Forelimb muscle (tissue), 1 donor: ENCODE results near the gene EXOC3L1. TPM values are rescaled to one million over a fixed set of nuclear protein-coding genes. Genes with fewer than 3 reads are reported as not detected.

Source experiments
- DNase-seq: peaks from one replicate; pipeline ENCODE4 v3.0.0-alpha.2; 2013; ENCODE audit warnings: low read depth
- polyA plus RNA-seq: library from polyadenylated mRNA; unstranded; fragments of 120-200 nt; gene quantifications from one replicate; pipeline ENCODE4 v1.2.1, GENCODE V29; 2013; ENCODE audit not compliant: insufficient read length

The EXOC3L1 gene
- polyA plus RNA-seq, 1 donor: 12.9 TPM

DNA sequence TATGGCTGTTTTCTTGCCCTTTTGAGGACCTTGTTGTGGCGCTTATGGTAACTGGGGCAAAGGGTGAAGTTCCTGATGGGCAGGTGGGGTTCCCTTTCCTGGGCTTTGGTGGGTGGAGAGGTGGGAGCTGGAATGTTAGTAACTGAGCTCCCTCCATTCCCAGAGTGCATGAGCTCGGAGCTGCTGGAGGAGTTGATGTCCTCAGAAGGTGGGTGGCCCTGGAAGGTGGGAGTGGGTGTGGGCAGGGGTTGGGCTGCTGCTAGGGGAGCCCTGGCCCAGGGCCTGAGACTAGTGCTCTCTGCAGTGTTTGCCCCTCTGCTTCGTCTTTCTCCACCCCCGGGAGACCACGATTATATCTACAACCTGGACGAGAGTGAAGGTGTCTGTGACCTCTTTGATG, 7.8 kb upstream of the EXOC3L1 start:
- no peak for DNase-seq

DNA sequence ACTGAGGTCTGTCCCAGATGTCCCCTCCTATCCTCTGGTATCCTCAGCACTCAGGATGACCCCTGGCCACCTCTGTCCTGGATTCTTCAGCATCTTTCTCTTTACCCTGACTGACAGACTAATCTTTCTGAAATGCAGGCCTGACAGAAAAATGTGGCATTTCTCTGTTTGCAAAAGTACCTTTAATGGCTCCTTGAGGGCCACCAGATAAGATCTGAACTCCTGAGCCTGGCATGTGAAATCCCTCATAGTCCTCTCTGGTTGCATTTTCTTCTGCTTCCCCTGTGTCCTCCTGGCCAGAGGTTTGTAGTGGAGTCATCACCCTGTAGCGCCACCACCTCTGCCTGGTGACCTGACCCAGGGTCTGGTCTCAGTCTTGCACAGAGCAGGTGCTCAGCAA, 6.9 kb upstream of the EXOC3L1 start:
- no peak for DNase-seq

DNA sequence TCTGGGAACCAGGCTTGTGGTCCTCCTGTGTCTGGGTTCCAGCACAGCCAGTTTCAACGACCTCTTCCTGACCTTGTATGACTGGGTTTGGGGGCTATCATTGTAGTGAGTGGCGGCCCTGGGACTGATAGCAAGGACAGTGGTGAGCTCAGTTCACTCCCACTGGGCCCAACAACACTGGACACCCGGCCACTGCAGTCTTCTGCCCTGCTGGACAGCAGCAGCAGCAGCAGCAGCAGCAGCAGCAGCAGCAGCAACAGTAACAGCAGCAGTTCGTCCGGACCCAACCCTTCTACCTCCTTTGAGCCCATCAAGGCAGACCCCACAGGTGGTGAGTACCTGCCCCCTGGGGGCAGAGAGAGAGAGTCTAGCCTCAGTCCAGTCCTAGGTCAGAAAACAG, 5.7 kb upstream of the EXOC3L1 start:
- DNase-seq: no peak

DNA sequence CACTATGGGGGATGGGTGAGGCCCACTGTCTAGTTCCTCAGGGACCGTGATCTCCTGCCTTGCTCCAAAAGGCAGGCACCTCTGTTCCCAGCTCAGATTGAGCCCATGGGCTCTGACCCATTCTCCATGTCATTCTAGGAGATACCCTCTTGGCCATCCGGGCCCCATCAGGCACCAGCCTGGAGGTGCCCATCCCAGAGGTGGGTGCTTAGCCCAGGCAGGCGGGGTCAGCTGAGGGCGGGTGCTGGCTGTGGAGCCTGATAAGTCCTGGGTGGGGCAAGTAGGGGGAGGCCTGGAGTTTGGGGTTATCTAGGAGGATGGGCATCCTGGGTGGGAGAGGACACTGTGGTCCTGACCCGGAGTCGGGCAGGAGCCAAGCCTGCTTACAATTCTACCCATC, 4.3 kb upstream of the EXOC3L1 start:
- no peak for DNase-seq

DNA sequence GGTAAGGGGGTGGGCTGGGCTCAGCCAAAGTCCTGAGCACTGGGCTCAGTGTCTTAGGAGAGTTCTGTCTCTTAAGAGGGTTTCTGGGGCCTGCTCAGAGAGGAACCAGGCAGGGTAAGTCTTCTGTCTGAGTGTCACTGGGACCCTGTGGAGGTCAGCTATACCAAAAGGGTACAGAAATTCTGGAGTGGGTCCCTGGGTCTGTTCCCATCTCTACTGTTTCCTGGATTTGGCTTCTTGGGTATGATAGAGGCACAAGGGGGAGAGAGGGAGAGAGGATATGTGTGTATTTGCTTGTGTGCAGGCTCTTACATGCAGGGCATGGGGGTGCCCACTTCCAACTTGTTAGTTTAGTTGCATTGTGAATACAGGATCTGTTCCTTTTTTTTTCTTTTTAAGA, 3.6 kb upstream of the EXOC3L1 start:
- DNase-seq: no peak

DNA sequence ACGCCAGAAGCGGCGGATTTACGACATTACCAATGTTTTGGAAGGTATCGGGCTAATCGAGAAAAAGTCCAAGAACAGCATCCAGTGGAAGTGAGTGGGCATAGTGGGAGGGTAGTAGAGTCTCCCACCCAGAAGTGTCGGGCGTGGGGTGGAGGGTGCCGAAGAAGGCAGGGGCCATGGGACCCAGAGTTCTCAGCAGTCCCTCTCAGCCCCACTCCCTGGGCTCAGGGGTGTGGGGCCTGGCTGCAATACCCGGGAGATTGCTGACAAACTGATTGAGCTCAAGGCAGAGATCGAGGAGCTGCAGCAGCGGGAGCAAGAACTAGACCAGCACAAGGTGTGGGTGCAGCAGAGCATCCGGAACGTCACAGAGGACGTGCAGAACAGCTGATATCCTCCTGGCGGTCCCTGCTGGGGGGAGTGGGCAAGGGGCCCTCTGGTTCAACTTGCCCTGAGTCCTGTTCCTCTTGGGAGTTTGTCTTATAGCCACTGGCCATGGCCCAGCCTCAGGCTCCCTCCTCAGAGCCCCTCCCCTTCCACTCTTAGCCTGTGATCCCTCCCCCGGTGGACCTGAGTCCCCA, 2.9 kb upstream of the EXOC3L1 start:
- no peak for DNase-seq

DNA sequence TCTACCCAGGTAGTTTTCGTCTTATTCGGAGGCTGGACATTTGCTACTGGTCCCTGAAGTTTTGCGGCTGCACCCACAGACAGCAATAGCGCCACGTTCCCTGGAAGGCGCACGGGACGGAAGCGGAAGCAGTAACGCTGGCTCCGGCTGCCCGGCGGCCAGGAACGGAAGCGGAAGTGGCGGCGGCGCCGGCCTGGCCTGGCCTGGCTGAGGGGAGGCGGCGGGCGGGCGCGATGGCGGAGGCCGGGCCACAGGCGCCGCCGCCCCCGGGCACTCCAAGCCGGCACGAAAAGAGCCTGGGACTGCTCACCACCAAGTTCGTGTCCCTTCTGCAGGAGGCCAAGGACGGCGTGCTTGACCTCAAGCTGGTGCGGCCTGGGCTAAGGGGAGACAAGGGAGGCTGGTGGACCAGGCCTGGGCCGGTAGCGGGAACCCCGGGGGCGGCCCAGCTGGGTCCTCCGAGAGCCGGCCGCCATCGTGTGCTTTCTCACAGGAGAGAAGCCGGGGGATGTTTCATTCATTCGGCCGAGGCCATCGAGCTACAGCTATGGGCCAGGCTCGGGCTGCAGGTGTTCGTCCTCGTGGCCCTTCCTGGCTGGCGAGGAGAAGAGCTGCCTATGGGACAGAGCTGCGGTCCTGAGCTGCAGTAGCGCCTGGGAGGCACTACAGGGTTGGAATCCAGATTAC, 2.2 kb upstream of the EXOC3L1 start, which contains the start of gene E2F4:
Gene E2F4 (plus strand): TSS at position 161 of the 687 bp plus-strand sequence. CDS start 73 bp downstream, at position 234.
- peak; percentile 76 for DNase-seq

DNA sequence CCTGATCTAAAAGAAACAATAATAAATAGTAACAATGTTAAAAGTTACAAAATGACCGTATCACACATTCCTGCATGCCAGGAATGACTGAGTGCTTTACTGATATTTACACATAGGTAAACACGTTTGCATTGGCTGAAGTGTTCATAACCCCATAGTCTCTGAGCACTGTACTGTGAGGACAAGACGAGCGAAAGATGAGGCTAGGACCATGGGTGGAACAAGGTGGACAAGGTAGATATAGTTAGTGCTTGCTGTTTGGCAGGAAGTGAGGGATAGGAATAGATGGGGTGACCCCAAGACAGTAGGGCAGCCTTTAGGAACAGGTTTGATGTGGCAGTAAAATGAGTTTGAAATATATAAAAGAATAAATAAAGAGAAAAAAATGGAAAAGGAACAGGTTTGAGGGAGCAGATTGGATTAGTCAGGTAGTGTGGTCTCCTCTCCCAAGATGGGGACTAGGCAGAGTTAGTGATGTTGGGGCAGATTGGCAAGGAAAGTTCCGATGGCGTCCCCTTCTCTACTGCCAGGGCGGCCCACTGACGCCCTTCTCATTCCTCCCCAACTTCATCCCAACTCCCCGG, 1.6 kb upstream of the EXOC3L1 start:
- no peak for DNase-seq

DNA sequence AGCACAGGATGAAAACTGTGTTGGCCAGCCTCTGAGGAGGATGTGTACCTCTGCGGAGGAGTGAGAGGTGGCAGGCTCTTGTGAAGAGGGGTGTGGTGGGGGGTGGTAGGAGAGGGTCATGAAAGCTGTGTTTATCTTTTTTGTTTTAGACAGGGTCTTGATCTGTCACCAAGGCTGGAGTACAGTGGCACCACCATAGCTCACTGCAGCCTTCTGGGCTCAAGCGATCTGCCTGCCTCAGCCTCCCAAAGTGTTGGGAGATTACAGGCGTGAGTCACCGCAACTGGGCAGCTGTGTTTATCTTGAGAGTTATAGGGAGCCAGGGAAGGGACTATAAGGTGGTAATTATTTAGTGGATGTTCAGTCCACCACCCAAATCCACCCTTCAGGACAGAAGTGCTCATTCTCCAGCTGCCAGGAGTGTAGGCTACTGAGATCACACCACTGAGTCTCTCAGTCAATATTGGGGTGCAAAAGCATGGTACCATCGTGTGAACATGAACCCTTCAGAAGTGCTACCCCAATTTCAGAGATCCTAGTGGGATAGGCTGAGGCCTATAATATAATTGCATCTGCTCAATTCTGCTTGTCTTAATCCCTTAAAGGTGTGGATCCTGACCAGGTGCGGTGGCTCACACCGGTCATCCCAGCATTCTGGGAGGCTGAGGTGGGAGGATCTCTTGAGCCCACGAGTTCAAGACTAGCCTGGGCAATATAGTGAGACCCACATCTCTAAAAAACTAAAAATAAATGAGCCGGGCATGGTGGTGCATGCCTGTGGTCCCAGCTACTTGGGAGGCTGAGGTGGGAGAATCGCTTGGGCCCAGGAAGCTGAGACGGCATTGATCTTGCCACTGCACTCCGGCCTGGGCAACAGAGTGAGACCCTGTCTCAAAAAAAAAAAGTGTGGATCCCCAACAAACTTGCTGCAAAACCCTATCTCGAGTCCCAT, 788 bp upstream of the EXOC3L1 start:
- no peak for DNase-seq

DNA sequence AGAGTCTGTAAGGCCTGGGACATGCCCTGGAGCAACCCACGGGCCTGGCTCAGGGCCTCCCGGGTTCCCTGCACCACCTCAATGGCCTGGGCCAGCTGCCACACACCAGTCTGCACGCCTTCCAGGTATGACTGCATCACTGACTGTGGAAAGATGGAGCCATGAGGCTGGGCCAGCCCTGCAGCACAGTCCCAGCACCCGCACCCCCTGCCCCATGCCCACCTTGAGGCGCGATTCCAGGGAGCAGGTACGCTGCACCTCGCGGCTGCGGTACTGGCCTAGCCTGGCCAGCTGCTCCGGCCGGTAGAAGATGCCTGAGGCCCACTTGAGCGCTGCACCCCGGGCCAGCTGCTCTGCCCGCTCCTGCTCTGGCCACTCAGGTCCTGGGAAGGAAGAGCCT, 1.1 kb downstream of the EXOC3L1 start:
- no peak for DNase-seq

DNA sequence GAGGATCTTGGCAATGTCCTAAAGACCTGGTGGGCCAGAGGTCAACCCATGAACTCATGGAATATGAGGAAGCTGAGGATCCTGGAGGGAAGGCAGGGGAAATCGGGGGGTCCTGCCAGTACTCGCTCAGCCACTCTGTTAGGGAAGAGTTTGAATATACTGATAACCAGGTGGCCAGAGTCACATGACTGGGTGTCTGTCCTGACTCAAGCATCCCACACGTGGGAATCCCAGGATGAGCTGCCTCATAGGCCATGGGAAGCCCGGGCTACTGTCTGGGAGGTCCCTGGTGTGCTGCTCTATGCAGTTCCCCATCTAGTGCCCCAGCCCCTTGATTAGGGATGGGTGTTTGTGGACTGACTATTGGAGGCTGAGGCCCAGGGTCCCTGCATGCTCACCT, 1.6 kb downstream of the EXOC3L1 start:
- DNase-seq: no peak

DNA sequence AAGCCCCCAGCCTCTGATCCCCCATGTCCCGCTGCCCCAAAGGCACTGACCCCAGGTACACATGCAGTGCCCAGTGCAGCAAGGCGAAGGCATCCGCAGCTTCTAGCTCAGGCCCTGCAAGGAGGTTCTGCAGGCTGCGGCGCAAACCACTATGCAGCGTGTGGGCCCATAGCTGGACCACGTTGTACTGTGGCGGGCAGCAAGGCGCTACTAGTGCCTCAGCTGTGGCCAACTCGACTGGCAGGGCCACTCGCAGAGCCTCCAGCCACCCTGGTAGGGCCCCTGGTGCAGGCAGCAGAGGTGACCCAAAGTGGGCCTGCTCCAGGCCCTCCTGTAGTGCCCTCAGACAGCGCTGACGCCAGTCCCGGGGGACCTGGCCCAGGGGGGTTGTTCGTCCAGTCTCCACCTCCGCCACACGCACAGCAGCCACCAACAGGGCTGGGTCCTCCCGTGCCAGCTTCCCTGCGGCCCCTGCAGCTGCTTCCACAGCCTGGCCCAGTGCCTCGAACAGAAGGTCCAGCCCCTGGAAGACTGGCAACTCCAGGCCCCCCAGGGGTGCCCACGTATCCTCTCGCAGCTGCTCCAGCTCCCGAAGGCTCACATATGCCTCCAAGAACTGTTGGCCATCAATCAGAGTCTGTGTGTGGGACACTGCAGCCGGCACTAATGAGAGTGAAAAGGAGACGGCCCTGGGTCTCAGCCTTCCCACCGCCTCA, 2.6 kb downstream of the EXOC3L1 start:
- no peak for DNase-seq

DNA sequence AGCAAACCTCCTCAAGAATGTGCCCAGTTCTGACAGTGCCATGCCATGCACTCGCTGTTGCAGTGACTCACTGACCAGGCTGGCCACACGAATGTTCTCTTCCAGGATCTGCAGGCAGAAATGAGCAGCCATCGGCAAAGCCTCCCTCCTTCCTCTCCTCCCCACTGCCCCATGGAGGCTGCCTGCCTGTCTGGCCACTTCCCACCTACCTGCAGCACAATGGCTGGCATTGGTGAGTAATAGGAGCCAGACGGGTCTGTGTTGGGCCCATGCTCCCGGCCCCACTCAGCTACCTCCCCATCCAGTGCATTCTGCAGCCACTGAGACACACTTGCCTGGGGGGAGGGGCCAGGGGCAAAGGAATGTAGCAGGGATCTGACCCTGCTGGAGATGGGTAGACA, 3.4 kb downstream of the EXOC3L1 start:
- DNase-seq: no peak

DNA sequence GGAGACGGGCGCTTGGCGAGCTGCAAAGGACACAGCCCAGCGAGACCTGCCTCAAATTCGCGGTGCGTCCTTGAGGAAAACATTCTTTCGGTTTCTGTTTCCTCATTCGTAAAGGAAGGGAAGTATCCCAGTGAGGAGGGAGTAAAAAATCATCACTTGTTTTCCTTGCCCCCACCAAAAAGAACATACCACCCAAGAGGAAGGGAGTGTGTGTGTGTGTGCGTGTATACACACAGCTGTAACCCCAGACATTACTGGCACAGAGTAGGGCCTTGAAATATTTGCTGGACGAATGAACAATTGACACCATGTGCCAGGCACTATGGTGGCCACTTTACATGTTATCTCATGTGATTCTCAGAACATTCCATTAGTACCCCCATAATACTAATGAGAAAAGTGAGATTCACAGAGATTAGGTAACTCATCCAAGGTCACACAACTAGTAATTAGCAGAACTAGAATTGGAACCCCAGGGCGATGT, 4.2 kb downstream of the EXOC3L1 start:
- no peak for DNase-seq

DNA sequence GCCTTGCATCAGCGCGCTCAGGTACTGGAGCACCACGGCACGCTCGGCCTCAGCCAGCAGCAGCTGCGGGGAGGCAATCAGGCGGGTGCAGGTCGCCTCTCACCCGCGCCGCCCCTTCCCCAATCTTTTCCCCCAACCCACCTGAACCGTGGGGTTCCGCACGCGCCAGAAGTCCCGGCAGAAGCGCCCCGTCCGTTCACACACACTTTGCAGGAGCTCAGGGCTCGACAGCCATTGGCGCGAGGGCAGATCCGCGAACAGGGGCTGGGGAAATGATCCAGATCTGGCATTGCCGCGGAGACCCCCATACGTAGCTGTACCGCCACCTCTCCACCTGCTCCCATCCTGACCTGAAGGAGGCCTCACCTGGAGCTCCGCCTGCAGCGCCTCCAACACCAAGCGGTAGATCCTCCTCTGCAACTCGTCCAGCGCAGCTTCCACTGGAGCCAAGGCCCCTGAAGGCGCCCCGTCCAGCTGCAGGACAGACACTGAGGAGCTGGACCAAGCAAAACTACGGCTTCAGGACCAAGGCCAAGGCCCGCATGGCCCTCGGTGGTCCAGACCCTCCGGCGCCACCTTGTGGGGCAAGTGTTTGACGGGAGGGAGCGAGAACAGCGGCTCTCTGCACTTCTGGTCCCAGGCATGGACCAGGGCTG, 4.8 kb downstream of the EXOC3L1 start:
- DNase-seq: peak; percentile 70

DNA sequence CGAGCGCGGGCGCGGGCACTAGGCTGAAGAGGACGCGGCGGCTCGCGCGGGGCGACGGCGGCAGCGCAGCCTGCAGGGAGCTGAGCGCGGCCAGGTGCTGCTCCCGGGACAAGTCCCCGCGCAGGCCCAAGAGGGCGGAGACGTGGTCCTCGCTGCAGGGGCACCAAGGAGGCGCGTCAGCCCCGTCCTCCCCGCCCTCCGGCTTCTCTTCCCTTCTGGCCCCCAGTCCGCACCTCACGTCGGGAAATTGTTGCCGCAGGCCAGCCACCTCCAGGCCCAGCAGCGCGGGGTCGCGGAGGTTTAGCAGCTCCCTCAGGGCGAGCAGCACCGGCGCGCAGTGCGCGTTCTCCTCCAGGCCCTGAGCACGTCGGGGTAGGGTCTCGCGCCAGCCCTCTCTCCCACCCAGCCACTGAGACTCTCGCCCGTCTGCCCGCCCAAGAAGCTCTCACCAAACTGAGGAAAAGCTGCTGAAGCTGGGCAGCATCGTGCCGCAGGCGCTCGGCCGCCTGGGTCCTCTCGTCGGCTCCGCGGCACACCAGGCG, 5.4 kb downstream of the EXOC3L1 start:
- DNase-seq: no peak

DNA sequence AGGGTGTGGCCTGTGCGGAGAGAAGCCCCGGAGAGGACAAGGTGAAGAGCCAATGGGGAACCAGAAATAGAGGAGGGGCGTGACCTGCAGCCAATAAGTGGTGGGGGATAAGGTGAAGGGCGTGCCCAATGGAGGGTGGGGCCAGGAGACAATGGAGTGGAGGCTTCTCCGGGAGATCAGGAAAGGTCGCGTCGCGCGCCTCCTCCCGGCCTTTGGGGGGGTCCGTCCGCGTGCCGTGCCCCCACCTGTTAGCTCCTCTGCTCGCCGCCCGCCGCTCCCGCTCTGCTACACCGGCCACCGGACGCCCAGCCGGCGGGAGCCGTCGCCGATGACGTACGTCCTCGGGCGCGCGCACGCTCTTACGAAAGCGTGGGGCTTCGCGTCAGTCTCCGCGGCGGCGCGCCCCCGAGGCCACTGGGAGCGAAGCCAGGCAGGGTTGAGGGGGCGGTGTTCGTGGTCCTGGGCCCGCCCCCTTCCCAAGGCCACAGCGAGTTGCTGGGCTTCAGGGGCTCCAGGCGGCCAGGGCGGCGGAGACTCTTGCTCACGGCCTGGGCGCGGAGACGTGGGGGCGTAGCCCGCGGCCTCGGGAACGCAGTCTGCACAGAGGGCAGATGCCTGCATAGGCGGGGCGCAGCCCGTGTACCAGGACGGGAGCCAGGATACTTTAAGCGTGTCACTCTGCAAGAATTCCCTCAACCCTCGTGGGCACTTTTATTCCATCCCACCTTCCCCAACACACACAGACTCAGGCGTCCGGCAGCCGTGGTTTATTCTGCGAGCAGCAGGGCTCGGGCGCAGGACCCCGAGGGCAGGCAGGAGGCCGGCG, 6.1 kb downstream of the EXOC3L1 start, which contains the start of gene MATCAP1:
Gene MATCAP1 (minus strand): TSS at position 337 of the 826 bp plus-strand sequence. CDS start 3,353 bp downstream, outside the sequence.
- peak; percentile 89 for DNase-seq

DNA sequence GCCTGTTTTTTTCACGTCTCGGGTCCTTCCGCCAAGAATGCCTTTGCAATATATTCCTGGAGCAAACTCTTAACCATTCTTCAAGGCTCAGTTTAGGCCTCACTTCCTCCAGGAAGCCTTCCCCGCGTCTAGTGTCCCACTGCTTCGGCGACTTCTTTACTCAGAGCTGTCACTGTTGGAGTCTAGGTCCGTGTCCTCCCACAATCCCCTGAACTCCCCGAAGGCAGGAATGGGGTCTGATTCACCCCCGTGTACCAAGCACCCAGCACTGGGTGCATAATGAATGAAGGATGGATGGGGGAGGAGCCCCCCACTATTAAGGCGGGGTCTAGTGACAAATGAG, 6.7 kb downstream of the EXOC3L1 start:
- DNase-seq: no peak

DNA sequence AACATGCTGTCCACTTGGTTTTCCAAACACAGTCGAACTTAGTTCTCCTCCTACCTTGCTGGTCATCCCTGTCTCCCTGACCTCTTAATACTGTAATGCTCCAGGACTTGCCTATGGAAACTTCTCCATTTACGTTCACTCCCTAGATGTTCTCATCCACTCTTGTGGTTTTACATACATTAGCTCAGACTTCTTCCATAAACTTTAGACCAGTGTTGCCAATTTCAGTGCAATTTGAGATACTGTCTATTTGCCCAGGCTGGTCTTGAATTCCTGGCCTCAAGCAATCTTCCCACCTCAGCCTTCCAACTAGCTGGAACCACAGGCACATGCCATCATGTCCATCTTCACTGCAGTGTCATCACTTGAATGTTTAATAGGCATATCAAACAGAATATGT, 7.6 kb downstream of the EXOC3L1 start:
- no peak for DNase-seq

DNA sequence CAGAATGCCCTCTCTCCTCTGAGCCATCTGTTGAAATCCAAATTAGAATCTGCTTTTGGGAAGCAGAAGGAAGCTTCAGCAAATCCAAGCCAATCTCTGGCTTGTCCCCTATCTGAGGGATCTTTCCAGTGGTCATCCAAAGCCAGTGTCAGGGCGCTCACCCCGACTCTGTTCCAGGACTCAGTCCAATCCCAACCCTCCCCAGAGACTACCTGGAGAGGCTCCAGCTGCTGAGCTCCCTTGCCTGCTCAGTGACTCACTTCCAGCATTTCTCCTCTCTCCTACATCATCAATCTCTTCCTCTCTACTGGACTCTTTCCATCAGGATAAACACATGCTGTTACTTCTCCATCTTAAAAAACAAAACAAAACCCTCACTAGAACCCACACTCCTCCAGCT, 8.6 kb downstream of the EXOC3L1 start:
- no peak for DNase-seq
